ENCODE data around the gene IRF7. TPM values are rescaled to one million over a fixed set of nuclear protein-coding genes. Genes with fewer than 3 reads are reported as not detected.
"Not testable (repeated sequence)": the region's sequence is repeated elsewhere in the genome, so short reads cannot be mapped to it uniquely, and the experiment has no call there.

IRF7 gene
- polyA plus RNA-seq, 3 donors: 20.7 to 49.3 (median 22.1) TPM

GRCh38 chr11:575996-576768, 39.6 kb downstream of the IRF7 start, which contains the start of gene PHRF1:
TSS of gene PHRF1 (plus strand) at chr11:576470. CDS start at chr11:581513, 5,043 bp downstream.
- 0 to 1% (median 1%) methylated on average over 62 to 97 of the region's 99 CpGs for whole genome bisulfite sequencing, 3 donors
- H3K27ac ChIP-seq (ENCODE audit: low read depth, low read length): peak within 1 kb of the TSS; percentile 74

GRCh38 chr11:575313-575995, 40.3 kb downstream of the IRF7 start:
- 0 to 1% (median 1%) methylated on average over 69 to 78 of the region's 81 CpGs for WGBS, 3 donors
- no peak overlapping the region for H3K27ac ChIP-seq (ENCODE audit: low read depth, low read length)

GRCh38 chr11:574632-575312, 41.0 kb downstream of the IRF7 start:
- WGBS, 3 donors: 20 to 28% (median 21%) methylated on average over 23 to 25 of the region's 25 CpGs
- H3K27ac ChIP-seq (ENCODE audit: low read depth, low read length): no peak overlapping the region

- H3K27ac ChIP-seq (ENCODE audit: low read depth, low read length): not testable (repeated sequence)
- 39 to 63% (median 46%) methylated on average over 14 of the region's 14 CpGs for WGBS, 3 donors
Measured at GRCh38 chr11:574031-574570, 41.6 kb downstream of the IRF7 start.

- 86 to 94% (median 86%) methylated on average over 16 of the region's 16 CpGs for WGBS, 3 donors
- H3K27ac ChIP-seq (ENCODE audit: low read depth, low read length): no peak overlapping the region
Measured at GRCh38 chr11:573146-573759, 42.5 kb downstream of the IRF7 start.

GRCh38 chr11:571802-572185, 44.0 kb downstream of the IRF7 start:
- H3K27ac ChIP-seq (ENCODE audit: low read depth, low read length): no peak overlapping the region
- 69 to 79% (median 73%) methylated on average over 8 of the region's 8 CpGs for WGBS, 3 donors

- no peak overlapping the region for H3K27ac ChIP-seq (ENCODE audit: low read depth, low read length)
- WGBS, 3 donors: 30 to 45% (median 33%) methylated on average over 36 of the region's 36 CpGs
Measured at GRCh38 chr11:569158-569885, 46.4 kb downstream of the IRF7 start.

GRCh38 chr11:568306-569157, 47.2 kb downstream of the IRF7 start:
- no peak overlapping the region for H3K27ac ChIP-seq (ENCODE audit: low read depth, low read length)
- WGBS, 3 donors: 1 to 2% (median 1%) methylated on average over 82 to 123 of the region's 123 CpGs

GRCh38 chr11:567629-568292, 48.0 kb downstream of the IRF7 start:
- H3K27ac ChIP-seq (ENCODE audit: low read depth, low read length): no peak overlapping the region
- 26 to 35% (median 28%) methylated on average over 28 to 41 of the region's 41 CpGs for WGBS, 3 donors

- H3K27ac ChIP-seq (ENCODE audit: low read depth, low read length): no peak overlapping the region
- 89 to 93% (median 91%) methylated on average over 18 of the region's 18 CpGs for WGBS, 3 donors
Measured at GRCh38 chr11:567011-567628, 48.6 kb downstream of the IRF7 start.

- 77 to 87% (median 84%) methylated on average over 11 to 12 of the region's 12 CpGs for WGBS, 3 donors
- no peak overlapping the region for H3K27ac ChIP-seq (ENCODE audit: low read depth, low read length)
Measured at GRCh38 chr11:565921-566509, 49.7 kb downstream of the IRF7 start.

- WGBS, 3 donors: 84 to 91% (median 87%) methylated on average over 12 of the region's 12 CpGs
- H3K27ac ChIP-seq (ENCODE audit: low read depth, low read length): no peak overlapping the region
Measured at GRCh38 chr11:563812-564578, 51.8 kb downstream of the IRF7 start.

- H3K27ac ChIP-seq (ENCODE audit: low read depth, low read length): no peak overlapping the region
- WGBS, 3 donors: 87 to 90% (median 89%) methylated on average over 18 of the region's 18 CpGs
Measured at GRCh38 chr11:563066-563811, 52.5 kb downstream of the IRF7 start.

Data from adipose tissue (tissue), 3 donors.